ENCODE results near the gene PRPF6.
"Not testable (repeated sequence)": the region's sequence is repeated elsewhere in the genome, so short reads cannot be mapped to it uniquely, and the experiment has no call there.

Gene PRPF6

DNA sequence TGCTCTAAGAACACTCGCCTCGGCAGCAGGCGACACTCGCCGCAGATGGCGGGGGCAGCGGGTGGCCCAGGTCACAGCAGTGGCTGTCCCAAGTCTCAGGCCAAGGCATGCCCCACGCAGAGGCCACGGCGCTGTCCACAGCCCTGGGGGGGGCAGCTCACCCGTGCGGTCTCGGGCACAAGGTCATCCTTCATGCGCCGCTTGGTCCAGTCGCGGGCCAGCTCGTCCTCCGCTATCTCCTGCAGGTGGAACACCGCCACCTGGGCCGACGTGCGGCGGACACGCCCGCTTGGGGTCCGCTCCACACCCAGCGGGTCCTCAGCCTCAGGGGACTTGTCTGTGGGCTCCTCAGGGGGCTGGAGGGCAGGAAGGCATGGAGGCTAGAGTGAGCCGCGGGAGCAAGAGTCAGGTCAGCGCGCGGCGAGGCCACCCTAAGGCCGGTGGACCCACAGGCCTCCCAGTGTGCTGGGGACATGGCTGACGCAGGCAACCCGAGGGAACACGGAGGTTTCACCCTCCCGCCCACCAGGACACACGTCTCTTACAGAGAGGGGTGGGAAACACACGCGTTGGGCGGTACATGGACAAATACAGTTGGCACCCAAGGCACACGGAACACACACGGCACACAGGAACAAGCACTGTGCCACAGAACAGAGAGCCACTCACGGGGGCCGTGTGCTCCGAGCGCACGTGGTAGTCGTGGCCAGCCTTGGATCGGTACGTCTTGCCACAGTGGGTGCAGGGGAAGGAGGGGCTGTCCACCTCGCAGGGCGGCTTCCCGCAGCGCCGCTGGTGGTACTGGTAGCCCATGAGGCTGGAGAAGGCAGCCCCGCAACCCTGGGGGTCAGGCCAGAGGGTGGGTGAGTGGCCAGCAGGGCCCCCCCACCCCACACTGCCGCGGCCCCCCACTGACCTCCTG is 18.2 kb upstream of the PRPF6 start:
- DNase-seq: no peak

DNA sequence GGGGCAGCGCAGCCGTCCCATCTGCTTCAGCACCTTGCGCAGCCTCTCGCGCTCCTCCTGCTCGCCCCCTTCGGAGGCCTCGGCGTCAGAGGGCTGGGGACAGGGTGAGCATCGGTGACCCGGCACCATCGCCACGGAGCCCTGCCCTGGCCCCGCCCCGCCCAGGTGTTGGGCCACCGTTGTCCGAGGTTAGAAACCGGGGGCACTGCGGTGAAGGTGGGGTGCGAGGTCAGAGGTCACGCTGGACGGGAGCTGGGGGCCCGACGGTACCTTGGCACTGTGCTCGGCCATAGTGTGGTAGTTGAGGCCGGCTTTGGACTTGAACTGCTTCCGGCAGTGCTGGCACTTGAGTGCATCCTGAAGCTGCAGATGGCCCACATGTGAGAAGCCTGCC is 17.6 kb upstream of the PRPF6 start:
- DNase-seq: no peak

DNA sequence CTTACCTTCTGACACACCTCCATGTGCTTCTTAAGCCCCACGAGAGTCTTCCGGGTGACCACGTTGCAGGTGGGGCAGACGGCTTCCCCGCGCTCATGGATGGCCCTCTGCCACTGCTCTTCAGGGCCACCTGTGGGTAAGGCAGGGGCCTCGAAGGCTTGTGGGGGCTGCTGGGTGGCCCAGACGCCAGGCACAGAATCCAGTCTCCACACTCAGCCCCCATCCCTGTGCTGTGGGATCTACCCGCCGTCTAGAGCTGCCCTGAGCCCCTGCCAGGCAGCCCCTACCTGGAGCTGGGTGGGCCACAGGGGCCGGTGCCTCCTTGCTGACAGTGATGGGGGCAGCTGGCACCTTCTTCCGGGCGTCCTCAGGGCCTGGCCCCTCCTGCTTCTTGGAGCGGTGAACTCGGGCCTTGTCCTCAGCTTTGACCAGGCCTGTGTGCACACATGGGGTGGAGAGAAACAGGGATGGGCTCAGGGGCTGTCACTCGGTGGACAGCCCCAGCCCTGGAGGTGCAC is 17.1 kb upstream of the PRPF6 start:
- no peak for DNase-seq

DNA sequence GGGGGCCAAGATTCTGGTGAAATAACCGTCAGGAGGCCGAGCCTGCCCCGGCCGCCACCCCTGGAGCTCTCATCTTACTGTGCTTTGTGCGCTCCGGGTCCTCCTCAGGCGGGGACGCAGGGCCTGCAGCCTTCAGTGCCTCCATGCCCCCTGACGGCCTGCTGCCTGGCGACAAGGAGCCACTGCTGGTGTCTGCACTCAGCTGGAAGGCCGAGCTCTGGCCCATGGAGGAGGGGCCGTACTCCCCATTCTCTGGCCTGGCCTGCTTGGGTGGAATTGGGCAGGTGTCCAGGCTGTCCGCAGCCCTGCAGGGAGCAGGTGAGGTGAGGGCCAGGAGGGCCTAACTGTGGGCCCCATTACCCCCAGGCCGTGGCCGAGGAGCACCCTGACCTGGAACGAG is 16.5 kb upstream of the PRPF6 start:
- DNase-seq: no peak

DNA sequence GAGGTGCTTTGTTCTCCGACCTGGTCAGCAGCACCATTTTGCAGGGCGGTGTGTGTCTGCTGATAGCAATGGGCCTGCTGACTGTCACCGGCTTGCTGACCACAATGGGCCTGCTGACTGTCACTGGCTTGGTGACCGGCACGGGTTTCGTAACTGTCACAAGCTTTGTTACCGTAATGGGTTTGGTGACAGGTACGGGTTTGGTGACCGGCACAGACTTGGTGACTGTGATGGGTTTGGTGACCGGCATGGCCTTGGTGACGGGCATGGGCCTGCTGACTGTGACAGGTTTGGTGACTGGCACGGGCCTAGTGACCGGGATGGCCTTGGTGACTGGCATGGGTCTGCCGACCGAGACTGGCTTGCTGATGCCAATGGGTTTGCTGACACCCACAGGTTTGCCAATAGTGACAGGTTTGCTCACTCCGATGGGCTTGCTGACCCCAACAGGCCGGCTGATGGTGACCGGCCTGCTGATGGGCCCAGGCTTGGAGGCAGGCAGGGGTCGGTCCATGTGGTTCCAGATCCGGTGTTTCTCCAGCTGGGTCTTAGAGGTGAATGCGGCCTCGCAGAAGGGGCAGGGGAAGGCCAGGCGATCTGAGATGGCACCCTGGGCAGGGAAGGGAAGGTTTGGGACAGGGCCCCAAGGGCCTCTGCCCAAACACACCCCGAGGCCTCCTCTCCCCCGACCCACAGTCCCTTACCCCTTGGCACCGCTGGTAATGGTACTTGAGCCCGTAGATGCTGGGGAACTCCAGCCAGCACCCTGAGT is 14.6 kb upstream of the PRPF6 start:
- DNase-seq: no peak

DNA sequence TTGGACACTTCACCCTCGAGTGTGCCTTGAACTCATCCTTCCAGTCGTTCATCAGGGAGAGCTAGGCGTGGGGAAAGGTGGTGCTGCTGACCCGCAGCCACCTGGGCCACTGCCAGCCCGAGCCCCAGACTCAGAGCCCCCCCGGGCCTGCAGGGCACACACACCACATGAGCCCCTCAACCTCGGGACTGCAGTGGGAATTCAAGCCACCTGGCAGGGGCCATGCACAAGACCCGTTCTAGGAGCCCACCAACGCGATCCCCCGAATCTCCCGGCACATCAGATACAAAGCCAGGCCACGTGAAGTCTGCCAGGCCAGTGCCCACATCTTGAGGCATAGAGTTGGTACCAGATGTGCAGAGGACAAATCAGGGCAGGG is 14.0 kb upstream of the PRPF6 start:
- no peak for DNase-seq

DNA sequence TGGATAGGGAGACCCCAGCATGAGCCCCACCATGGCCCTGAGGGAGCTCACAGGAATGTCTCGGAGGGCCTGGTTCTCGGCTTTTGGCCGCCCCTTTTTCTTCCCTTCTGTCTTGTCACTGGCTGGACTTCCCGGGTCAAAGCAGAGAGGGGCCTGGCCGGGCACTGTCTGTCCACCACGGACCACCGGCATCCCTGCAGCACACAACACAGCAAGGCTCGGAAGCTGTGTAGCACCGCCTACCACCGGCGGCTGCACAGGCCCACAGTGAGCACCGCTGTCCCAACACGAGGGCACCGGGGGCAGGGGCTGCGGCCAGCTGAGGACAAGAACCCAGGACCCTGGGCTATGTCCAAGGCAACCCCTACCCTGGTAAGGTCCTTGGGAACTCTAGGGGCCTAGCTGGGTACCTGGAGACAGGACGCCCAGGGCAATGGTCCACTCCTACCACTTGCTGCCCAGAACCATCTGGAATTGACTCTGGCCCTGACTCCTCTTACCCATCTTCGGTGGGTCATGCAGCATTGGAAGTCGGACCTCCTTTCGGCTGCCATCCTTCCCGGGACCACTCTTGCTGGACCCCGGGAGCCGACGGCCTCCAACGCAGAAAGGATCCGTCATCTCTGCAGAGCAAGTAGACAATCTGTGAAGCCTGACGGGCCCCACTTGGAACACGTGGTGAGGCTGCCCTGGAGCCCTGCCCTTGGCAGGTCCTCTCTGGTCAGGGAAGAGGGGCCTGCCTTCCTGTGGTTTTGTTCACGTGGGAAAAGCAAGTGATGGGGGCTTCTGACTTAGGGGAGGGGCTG is 13.4 kb upstream of the PRPF6 start:
- DNase-seq: no peak

DNA sequence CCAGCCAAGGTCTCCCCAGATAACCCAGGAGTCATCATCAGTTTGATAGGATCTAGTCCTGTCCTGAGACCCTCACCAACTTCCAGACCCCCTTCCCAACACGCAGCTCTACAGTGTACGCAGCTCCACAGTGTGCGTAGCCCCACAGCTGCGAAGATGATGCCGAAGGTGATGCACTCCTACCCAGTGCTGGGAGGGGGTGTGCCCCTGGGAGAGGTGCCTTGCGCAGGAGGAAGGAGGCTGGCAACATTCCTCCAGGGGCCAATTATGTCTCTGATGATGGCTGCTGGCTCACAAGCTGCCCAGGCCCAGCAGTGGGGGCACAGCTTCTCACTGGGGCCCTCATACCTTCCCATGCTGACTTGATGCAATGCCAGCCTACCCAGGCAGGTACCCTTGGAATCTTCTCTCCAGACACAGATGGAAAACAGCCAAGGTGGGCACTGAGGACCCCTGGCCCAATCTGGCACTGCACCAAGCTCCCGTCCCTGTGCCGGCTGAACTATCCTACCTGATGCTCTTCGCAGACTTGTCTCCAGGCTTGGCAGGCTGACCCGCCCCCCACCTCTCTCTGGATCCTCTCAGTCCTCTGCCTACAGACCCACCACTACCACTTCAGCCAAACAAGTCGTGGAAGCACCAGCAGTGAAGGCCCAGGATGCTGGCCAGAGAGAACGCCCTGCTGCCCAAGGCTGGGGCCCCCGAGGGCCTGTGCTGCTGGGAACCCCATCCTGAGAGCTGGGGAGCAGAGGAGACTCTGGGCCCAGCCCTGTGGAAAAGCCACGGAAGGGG is 12.6 kb upstream of the PRPF6 start:
- DNase-seq: no peak

DNA sequence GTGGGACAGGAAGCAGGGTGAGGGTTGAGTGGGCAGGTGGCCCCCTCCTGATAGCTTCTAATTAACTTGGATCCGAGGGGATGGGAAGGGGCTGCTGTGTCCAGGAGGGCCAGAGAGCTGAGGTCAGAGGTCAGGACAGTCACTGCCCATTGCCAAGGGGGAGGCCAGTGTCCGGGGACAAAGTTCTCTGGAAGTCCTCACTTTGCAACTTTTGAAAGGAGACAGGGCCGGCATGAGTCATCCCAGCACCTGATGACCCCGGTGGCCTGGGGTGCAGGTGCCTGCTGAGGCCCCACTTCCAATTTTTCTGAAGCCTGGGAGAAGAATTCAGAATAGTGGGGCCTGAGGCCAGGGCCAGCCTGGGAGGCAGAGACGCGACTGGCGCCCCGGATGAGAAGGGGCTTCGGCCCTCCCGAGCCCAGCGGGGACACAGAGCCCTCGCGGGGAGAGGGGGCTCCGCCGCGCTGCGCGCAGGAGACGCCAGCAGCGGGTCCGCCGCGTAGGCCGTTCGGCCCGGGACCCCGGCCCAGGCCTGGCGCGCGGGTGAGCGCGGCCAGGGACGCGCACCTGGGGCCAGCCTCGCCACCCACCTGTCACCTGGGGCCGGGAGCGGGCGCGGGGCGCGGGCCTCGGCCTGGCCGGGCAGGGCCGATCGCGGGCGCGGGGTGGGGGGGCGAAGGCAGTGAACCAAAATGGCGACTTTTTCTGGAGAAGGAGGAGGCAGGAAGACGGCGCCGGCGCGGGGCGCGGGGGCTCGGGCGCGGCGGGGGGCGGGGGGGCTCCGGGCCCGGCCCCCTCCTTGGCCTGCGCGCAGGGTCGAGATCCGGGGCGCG is 11.8 kb upstream of the PRPF6 start:
- no peak for DNase-seq

DNA sequence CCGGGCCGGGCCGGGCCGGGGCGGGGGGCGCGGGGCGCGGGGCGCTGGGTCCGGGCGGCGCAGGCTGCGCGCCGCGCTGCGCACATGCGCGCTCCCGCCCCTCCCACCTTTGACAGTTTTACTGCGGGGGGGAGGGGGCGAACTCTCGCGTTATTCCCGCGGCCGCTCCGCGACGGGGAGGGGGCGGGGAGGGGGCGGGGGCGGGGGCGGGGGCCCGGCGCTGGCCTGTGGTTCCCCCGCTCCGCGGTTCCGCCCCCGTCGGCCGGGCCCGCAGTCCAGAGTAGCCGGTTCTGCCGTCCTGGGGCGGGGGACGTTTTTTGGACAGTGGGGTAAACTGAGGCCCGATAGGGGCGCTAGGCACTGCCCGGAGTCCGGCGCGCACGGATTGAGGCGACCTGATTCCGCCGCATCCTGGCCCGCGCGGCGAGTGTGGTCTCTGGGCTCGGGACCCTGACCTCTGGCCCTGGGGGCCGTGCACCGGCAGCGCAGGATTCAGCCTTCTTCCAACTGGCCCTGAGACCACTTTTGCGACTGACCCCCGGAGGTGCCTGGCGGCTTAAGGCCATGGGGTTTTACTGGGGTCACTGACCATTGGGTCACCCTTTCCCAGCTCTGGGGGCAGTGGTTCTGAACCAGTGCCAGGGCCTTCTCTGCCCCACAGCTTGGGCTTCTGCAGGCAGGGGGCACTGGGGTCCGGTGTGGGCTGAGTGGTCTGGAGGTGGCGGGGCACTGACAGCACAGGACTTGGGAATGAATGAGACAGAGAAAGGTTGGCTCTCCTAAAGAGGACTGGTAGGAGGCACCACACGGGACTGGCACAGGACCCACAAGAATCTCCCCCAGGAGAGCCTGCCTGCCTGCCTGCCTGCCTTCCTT is 10.9 kb upstream of the PRPF6 start, which contains the start of gene ZNF512B:
ZNF512B (minus strand) TSS at position 93 of the 876 bp plus-strand sequence. CDS start 1,980 bp downstream, outside the sequence.
- no peak for DNase-seq

DNA sequence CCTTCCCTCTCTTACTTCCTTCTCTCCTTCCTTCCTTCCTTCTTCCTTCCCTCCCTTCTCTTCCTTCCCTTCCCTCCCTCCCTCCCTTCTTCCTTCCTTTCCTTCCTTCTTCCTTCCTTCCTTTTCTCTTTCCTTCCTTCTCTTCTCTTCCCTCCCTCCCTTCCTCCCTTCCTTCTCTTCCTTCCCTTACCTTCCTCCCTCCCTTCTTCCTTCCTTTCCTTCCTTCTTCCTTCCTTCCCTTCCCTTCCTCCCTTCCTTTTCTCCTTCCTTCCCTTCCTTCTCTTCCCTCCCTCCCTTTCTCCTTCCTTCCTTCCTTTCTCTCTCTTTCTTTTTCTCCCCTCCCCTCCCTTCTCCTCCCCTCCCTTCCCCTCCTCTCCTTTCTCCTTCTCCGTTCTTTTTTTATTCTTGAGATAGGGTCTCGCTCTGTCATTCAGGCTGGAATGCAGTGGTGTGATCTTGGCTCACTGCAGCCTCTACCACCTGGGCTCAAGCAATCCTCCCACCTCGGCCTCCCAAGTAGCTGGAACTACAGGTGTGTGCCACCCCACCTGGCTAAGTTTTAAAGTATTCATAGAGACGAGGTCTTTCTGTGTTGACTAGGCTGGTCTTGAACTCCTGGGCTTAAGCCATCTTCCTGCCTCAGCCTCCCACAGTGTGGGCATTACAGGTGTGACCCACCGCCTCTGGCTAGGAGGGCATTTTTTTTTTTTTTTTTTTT is 10.1 kb upstream of the PRPF6 start:
- no peak for DNase-seq

DNA sequence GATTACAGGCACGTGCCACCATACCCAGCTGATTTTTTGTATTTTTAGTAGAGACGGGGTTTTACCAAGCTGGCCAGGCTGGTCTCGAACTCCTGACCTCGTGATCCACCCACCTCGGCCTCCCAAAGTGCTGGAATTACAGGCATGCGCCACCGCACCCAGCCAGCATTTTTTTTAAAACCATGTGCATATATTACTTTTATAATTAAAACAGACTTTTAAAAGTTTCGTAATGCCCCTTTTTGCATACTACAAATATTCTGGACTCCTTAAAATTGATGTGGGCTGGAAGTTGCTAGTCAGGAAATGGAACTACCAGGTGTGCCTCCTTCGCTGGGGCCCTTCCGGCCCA is 9.0 kb upstream of the PRPF6 start:
- not testable (repeated sequence) for DNase-seq

DNA sequence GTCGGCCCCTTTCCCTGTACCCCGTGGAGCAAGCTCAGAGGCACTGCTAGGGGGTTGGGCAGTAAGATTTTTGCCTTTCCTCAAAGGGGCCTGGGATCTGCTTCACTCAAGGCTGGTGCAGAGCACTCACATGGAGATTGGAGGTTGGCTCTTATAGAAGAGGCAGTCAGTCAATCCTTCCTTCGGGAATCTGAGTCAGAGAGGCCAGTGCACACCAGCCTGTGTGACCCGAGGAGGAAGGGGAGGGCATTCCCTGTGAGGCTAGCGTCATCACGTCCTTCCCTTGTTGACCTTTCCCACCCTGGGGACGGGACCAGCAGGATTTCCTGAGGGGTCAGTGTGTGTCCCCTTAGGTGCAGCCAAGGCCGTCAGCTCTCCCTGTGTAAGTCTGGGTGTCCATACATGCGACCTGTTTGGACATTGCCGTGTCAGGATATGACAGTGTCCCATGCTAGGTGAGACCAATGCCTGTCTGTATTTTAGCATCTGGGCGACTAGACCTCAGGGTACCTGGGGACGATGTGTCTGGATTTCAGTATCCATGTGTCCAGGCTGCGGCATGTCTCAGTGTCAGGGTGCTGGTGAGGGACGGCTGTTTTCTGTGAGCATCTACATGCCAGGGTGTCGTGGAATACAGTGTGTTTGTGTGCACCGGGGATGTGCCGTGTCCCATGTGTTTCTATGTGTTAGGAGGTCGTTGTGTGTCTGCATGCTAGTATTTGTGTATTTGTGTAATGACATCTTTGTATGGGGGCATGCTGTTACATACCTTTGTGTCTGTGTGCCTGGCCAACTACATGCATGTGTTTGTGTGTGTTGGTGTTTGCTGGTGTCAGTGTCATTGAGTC is 8.4 kb upstream of the PRPF6 start:
- DNase-seq: no peak

DNA sequence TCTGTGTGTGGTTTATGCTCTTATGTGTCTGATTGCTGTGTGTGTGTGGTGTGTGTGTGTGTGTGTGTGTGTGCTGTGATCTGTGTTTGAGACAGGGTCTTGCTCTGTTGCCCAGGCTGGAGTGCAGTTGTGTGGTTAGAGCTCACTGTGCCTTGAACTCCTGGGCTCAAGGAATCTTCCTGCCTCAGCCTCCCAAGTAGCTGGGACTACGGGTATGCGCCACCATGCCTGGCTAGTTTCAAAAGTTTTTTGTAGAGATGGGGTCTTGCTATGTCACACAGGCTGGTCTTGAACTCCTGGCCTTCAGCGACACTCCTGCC is 7.8 kb upstream of the PRPF6 start:
- no peak for DNase-seq

DNA sequence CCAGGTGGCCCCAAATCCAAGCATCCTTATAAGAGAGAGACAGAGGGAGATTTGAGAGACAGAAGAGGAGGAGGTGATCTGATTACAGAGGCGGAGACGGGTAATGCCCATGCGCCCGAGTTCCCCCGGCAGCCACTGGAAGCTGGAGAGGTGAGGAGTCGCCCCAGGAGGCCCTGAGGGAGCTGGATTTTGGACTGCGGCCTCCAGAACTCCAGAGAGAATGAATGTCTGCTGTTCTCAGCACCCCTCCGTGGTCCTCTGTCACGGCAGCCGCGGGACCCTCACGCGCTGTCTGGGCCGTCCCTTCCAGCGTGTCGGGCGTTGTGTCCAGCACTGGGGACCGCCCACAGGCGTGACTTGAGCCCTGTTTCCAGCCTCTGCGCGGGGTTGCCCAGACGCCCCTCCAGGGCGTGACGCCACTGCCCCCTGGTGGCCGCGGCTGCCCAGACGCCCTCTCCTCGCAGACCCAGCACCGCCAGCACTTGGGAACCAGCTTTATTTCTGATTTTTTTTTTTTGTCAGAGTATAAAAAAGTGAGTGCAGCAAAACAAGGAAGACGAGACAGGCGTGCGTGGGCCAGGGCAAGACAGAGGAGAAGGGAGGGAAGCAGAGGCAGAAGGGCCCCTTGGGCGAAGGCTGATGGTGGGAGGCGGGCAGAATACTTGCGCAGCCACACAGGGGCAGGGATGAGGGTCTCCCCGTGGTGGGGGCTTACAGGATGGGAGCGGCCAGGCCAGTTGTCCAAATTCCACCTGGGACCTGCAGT is 7.1 kb upstream of the PRPF6 start:
- DNase-seq: no peak

DNA sequence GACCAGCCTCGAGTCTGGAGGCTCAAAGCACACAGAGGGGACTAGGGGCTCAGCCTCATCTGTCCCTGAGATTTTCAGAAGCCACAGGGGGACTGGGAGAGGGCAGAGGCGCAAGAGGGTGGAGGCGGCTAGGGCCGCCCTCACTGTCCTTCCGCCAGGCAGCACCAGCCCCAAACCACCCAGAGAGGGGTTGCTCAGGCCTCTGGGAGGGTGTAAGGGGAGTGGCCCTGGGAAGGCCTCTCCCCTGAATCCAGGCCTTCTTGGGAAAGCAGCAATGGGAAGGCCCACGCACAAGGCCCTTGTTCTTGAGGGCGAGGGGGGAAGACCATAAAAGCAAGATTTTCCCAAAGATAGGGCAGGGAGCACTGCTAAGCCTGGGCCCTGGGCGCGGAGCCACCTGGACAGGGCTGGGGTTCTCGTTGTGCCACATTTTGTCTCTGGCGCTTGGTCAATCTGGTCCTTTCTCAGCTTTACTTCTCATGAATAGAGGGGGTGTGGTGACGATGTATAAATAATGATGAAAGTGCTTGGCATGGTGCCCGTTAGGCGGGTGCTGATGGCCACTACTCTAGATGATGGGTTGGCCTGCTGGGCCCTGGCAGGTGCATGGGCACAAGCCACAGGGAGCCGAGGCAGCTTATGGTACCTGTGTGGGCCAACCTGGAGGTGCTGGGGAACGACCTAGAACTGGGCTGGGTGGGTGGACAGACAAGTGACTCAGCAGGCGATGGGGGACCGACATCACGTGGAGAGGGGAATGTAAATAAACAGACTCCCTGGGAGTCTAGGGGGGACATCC is 6.3 kb upstream of the PRPF6 start:
- DNase-seq: no peak

DNA sequence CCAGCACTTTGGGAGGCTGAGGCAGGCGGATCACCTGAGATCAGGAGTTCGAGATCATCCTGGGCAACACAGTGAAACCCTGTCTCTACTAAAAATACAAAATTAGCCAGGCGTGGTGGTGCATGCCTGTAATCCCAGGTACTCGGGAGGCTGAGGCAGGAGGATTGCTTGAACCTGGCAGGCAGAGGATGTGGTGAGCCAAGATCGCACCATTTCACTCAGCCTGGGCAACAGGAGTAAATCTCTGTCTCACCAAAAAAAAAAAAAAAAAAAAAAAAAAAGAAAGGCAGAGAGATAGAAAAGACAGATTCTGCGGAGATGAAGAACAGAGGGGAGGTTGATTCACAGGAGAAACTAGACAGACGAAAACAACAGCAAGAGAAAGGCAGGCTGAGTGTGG is 4.4 kb upstream of the PRPF6 start:
- DNase-seq: not testable (repeated sequence)
